Thoracic aorta (tissue), 2 donors: ENCODE data around the gene LLGL1. TPM values are rescaled to one million over a fixed set of nuclear protein-coding genes. Genes with fewer than 3 reads are reported as not detected.

ENCODE experiments used
- ATAC-seq: fragments of 150-250 bp; one replicate; pipeline ENCODE4 v1.8.0; 2017; ENCODE audit warnings: low read depth; ENCODE audit not compliant: insufficient number of reproducible peaks, low FRiP score
- DNase-seq: peaks from one replicate; pipeline ENCODE4 v3.0.0-alpha.2; 2020; ENCODE audit warnings: low spot score
- H3K27ac ChIP-seq, 2 donors: fragments of 200-600 bp; sonication (generic); 1 replicate in 1 of 2; 2 replicates in 1 of 2; pipeline ENCODE4 v1.5.1; 2016; ENCODE audit warnings: mild to moderate bottlenecking in 2 of 2, moderate library complexity in 2 of 2
- H3K27me3 ChIP-seq: fragments of 200-600 bp; sonication (generic); replicated peaks from 2 replicates; pipeline ENCODE4 v1.6.0; 2016; ENCODE audit warnings: mild to moderate bottlenecking; ENCODE audit not compliant: insufficient read depth
- H3K36me3 ChIP-seq: fragments of 200-600 bp; sonication (generic); one replicate; pipeline ENCODE4 v1.5.1; 2016
- H3K4me1 ChIP-seq, 2 donors: fragments of 200-600 bp; sonication (generic); 1 replicate in 1 of 2; 2 replicates in 1 of 2; pipeline versions ENCODE4 v1.5.1 to v1.6.0; 2016; ENCODE audit warnings: low read depth in 2 of 2, mild to moderate bottlenecking in 1 of 2; ENCODE audit not compliant: control insufficient read depth in 1 of 2
- H3K4me3 ChIP-seq: fragments of 200-600 bp; sonication (generic); 2 replicates; pipeline ENCODE4 v1.5.1; 2016; ENCODE audit warnings: mild to moderate bottlenecking
- H3K9me3 ChIP-seq: fragments of 200-600 bp; sonication (generic); 2 replicates; pipeline ENCODE4 v1.5.1; 2016
- total RNA-seq, 2 donors: library from RNA; depleted of rRNA; stranded (reverse); fragments of >200 nt; gene quantifications; one replicate each; pipeline versions ENCODE4 v1.1.0 to v1.2.3, GENCODE V29; 2016
- TF ChIP-seq, protein P1 (sequence below): fragments of 200-600 bp; sonication (generic); IDR thresholded peaks from one replicate; pipeline ENCODE4 v1.5.1; 2019; ENCODE audit warnings: antibody characterized with exemption

The LLGL1 gene
- total RNA-seq, 2 donors from 2014 or later = 17.1 to 30.3 TPM

DNA sequence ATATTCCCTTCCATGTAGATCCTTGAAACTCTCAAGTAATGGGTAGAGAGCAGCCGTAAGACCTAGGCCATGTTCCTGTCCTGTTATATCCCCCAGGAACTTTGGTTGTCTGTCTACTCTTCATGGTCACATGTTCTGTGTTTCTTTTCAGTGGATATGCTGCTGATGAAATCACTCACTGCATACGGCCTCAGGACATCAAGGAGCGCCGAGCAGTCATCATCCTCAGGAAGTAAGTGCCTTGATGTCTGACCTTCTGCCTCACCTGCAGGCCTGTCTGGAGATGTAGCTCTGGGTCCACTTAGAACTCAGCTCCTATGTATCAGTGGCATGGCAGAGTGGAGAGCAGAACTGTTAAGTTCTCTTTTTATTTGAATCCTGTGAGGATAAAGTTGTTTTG, 30.6 kb upstream of the LLGL1 start:
- Histone ChIP-seq H3K27me3 (no peaks in the 10 kb centered on the region), H3K36me3 (peaks cover 29% of the 10 kb centered on the region), H3K9me3 (no peaks in the 10 kb centered on the region), H3K4me1 (peaks cover 34 to 66% of the 10 kb centered on the region in 2 donors), H3K4me3 (no peak overlapping the region), H3K27ac (no peak overlapping the region)
- no peak for ATAC-seq
- no peak for DNase-seq
- TF ChIP-seq, protein P1, sequence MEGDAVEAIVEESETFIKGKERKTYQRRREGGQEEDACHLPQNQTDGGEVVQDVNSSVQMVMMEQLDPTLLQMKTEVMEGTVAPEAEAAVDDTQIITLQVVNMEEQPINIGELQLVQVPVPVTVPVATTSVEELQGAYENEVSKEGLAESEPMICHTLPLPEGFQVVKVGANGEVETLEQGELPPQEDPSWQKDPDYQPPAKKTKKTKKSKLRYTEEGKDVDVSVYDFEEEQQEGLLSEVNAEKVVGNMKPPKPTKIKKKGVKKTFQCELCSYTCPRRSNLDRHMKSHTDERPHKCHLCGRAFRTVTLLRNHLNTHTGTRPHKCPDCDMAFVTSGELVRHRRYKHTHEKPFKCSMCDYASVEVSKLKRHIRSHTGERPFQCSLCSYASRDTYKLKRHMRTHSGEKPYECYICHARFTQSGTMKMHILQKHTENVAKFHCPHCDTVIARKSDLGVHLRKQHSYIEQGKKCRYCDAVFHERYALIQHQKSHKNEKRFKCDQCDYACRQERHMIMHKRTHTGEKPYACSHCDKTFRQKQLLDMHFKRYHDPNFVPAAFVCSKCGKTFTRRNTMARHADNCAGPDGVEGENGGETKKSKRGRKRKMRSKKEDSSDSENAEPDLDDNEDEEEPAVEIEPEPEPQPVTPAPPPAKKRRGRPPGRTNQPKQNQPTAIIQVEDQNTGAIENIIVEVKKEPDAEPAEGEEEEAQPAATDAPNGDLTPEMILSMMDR = no peak

DNA sequence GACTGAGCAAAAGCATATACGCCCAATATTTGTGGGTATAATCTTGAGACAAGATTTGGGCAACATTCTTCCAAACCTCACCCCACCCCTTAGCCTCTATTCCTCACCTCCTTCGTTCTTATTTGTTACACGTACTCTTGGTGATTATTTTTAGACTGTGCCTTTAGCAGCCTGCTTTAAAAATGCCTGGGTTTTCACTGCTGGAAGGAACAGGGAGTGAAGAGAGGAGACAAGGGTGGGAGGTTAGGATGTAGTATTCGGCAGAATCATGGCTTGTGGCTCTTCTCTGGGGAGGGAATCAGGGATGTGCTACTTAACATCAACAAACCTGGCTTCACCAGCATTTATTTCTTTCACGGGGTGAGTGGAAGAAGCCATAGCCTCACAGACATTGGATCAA, 30.2 kb upstream of the LLGL1 start:
- H3K9me3 ChIP-seq = no peaks in the 10 kb centered on the region
- H3K27me3 ChIP-seq = no peaks in the 10 kb centered on the region
- TF ChIP-seq, protein P1 = no peak
- DNase-seq (no peak), ATAC-seq (no peak)
- H3K36me3 ChIP-seq = peaks cover 29% of the 10 kb centered on the region
- no peak overlapping the region for H3K27ac ChIP-seq
- peaks cover 30 to 66% of the 10 kb centered on the region in 2 donors for H3K4me1 ChIP-seq
- H3K4me3 ChIP-seq = no peak overlapping the region

DNA sequence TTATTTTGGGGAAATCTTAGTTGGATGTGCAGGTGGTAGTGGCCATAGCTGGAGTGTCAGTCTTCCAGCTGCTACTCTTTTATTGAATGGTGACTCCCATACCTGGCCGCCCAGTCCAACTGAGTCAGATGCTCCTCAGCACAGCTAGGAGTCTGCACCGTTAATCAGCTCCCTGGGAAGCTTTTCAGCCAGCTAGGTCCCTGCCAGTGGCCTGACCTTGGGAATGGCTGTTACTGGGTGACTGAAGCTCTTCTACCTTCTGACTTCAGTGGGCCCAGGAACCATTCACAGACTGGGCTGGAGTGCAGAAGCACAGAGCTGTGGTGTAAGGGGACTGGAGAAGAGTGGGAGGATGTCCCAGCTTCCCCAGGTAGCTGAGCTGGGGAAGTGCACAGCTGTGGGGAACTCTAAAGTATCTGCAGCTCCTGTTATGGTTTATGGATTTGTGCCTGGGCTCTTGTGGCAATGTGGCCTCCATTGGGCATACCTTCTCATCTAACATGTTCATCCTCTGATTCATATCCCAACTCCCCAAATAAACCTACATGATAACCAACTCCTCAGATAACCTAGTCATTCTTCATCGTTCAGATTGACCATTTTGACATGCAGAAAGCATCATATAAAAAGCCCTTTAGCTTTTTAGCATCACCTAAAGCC, 27.8 kb upstream of the LLGL1 start:
- DNase-seq = no peak
- Histone ChIP-seq H3K4me3 (no peak overlapping the region), H3K36me3 (peaks cover 29% of the 10 kb centered on the region), H3K4me1 (peaks cover 11 to 54% of the 10 kb centered on the region in 2 donors), H3K27ac (no peak overlapping the region), H3K9me3 (no peaks in the 10 kb centered on the region), H3K27me3 (no peaks in the 10 kb centered on the region)
- TF ChIP-seq, protein P1 = no peak
- no peak for ATAC-seq

DNA sequence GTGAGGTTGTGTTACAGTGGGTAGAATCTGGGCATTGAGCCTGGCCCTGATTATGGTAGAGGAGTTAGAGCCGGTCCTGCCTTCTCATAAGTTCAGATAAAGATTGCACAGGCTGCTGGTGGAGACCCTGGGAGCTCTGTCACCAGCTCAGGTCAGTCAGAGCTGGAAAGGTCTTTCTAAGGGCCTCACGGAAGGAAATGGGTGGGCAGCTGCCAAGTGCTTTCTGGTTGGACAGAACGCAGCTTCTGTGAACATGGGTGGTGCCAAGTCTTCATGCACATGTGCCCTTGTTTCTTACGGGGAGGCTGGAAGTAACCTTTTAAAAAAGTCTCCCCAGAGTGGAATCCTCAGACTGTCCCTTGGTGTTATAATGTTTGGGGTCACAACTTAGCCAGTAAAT, 26.9 kb upstream of the LLGL1 start:
- no peak for ATAC-seq
- H3K4me1 ChIP-seq = peaks cover 11 to 46% of the 10 kb centered on the region in 2 donors
- TF ChIP-seq, protein P1 = no peak
- no peak overlapping the region for H3K27ac ChIP-seq
- DNase-seq = no peak
- H3K27me3 ChIP-seq = no peaks in the 10 kb centered on the region
- H3K9me3 ChIP-seq = no peaks in the 10 kb centered on the region
- no peak overlapping the region for H3K4me3 ChIP-seq
- peaks cover 29% of the 10 kb centered on the region for H3K36me3 ChIP-seq

DNA sequence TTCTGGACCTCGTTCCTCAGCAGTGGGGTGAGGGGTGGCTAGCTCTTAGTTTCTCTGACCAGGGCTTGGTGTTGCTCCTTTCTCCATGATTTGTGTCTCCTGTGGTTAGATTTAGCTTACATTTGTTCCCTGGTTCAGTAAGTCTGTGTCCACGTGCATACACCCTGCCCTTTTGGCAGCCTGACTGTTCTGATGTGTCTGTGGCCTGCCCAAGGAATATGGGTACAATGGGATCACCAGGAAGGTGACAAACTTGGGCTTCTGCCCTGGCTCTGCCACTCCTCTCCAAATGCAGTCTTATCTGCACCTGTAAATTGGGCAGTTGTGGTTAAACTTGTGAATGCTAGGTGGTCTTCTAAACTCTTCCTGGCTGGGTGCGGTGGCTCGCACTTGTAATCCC, 24.3 kb upstream of the LLGL1 start:
- Histone ChIP-seq H3K9me3 (no peaks in the 10 kb centered on the region), H3K27ac (no peak overlapping the region), H3K4me1 (peaks cover 11 to 43% of the 10 kb centered on the region in 2 donors), H3K4me3 (no peak overlapping the region), H3K36me3 (peaks cover 24% of the 10 kb centered on the region), H3K27me3 (no peaks in the 10 kb centered on the region)
- TF ChIP-seq, protein P1 = no peak
- ATAC-seq (no peak), DNase-seq (no peak)
